Mucosa of stomach (tissue), 1 donor: ENCODE measurements around the gene OR2T6.
"Not testable (repeated sequence)": the region's sequence is repeated elsewhere in the genome, so short reads cannot be mapped to it uniquely, and the experiment has no call there.

Source experiments
- H3K27me3 ChIP-seq: one replicate; pipeline ENCODE4 v1.7.0; 2013; ENCODE audit warnings: mild to moderate bottlenecking, low read length; ENCODE audit not compliant: control insufficient read depth, insufficient read depth
- H3K36me3 ChIP-seq: one replicate; pipeline ENCODE4 v1.7.0; 2013; ENCODE audit warnings: low read length; ENCODE audit not compliant: control insufficient read depth, insufficient read depth
- H3K4me1 ChIP-seq: one replicate; pipeline ENCODE4 v1.7.0; 2013; ENCODE audit warnings: mild to moderate bottlenecking, low read length; ENCODE audit not compliant: control insufficient read depth, insufficient read depth
- H3K4me3 ChIP-seq: one replicate; pipeline ENCODE4 v1.7.0; 2013; ENCODE audit warnings: low read length
- H3K9ac ChIP-seq: one replicate; pipeline ENCODE4 v1.7.0; 2013; ENCODE audit warnings: mild to moderate bottlenecking, low read length, moderate library complexity
- H3K9me3 ChIP-seq: one replicate; pipeline ENCODE4 v1.7.0; 2013; ENCODE audit warnings: mild to moderate bottlenecking, low read length, moderate library complexity; ENCODE audit not compliant: control insufficient read depth
- donor health status: Pancreatic carcinoma.

OR2T6 gene

GRCh38 chr1:248404024-248404423, 28.5 kb downstream of the OR2T6 start:
- Histone ChIP-seq H3K4me1 (no peaks in the 10 kb centered on the region), H3K4me3 (no peak overlapping the region), H3K36me3 (no peaks in the 10 kb centered on the region), H3K9me3 (no peaks in the 10 kb centered on the region), H3K27me3 (no peaks in the 10 kb centered on the region), H3K9ac (no peak overlapping the region)

GRCh38 chr1:248406721-248407692, 31.5 kb downstream of the OR2T6 start:
- Histone ChIP-seq H3K27me3 (no peaks in the 10 kb centered on the region), H3K4me1 (no peaks in the 10 kb centered on the region), H3K4me3 (no peak overlapping the region), H3K9ac (no peak overlapping the region), H3K36me3 (no peaks in the 10 kb centered on the region), H3K9me3 (no peaks in the 10 kb centered on the region)

- no peak overlapping the region for H3K9ac ChIP-seq
- H3K9me3 ChIP-seq: no peaks in the 10 kb centered on the region
- H3K36me3 ChIP-seq: no peaks in the 10 kb centered on the region
Measured at GRCh38 chr1:248416226-248416625, 40.7 kb downstream of the OR2T6 start.

GRCh38 chr1:248417854-248418253, 42.3 kb downstream of the OR2T6 start:
- H3K9ac ChIP-seq: no peak overlapping the region
- no peaks in the 10 kb centered on the region for H3K27me3 ChIP-seq
- H3K4me3 ChIP-seq: no peak overlapping the region
- H3K9me3 ChIP-seq: no peaks in the 10 kb centered on the region
- no peaks in the 10 kb centered on the region for H3K4me1 ChIP-seq
- no peaks in the 10 kb centered on the region for H3K36me3 ChIP-seq

More at GRCh38 chr1:248416226-248416625, 40.7 kb downstream of the OR2T6 start:
- Histone ChIP-seq H3K27me3 (no peaks in the 10 kb centered on the region), H3K4me3 (no peak overlapping the region), H3K4me1 (no peaks in the 10 kb centered on the region)

- Histone ChIP-seq H3K36me3 (no peaks in the 10 kb centered on the region), H3K9ac (no peak overlapping the region), H3K9me3 (no peaks in the 10 kb centered on the region), H3K4me1 (no peaks in the 10 kb centered on the region), H3K27me3 (no peaks in the 10 kb centered on the region), H3K4me3 (no peak overlapping the region)
Measured at GRCh38 chr1:248421384-248421783, 45.8 kb downstream of the OR2T6 start.

- H3K4me1 ChIP-seq, H3K36me3 ChIP-seq, H3K27me3 ChIP-seq, H3K9ac ChIP-seq, H3K4me3 ChIP-seq, H3K9me3 ChIP-seq: not testable (repeated sequence)
Measured at GRCh38 chr1:248427526-248428191, 52.1 kb downstream of the OR2T6 start.

GRCh38 chr1:248428192-248428533, 52.6 kb downstream of the OR2T6 start:
- not testable (repeated sequence) for H3K9me3 ChIP-seq, H3K4me3 ChIP-seq, H3K36me3 ChIP-seq, H3K27me3 ChIP-seq, H3K4me1 ChIP-seq, H3K9ac ChIP-seq

- not testable (repeated sequence) for H3K9ac ChIP-seq, H3K9me3 ChIP-seq, H3K27me3 ChIP-seq, H3K4me1 ChIP-seq, H3K36me3 ChIP-seq, H3K4me3 ChIP-seq
Measured at GRCh38 chr1:248431683-248432082, 56.1 kb downstream of the OR2T6 start.

GRCh38 chr1:248432201-248432600, 56.7 kb downstream of the OR2T6 start:
- not testable (repeated sequence) for H3K27me3 ChIP-seq, H3K9me3 ChIP-seq, H3K4me1 ChIP-seq, H3K9ac ChIP-seq, H3K4me3 ChIP-seq, H3K36me3 ChIP-seq

GRCh38 chr1:248433811-248434415, 58.4 kb downstream of the OR2T6 start:
- not testable (repeated sequence) for H3K36me3 ChIP-seq, H3K4me3 ChIP-seq, H3K9ac ChIP-seq, H3K27me3 ChIP-seq, H3K9me3 ChIP-seq, H3K4me1 ChIP-seq

- H3K27me3 ChIP-seq, H3K9me3 ChIP-seq, H3K36me3 ChIP-seq, H3K9ac ChIP-seq, H3K4me1 ChIP-seq, H3K4me3 ChIP-seq: not testable (repeated sequence)
Measured at GRCh38 chr1:248434913-248435312, 59.4 kb downstream of the OR2T6 start.

GRCh38 chr1:248436303-248436702, 60.8 kb downstream of the OR2T6 start:
- not testable (repeated sequence) for H3K36me3 ChIP-seq, H3K4me3 ChIP-seq, H3K9me3 ChIP-seq, H3K27me3 ChIP-seq, H3K9ac ChIP-seq, H3K4me1 ChIP-seq
